OCI-LY3 (cell line): ENCODE measurements around the gene APOA1.

Source experiments
- EZH2phosphoT487 ChIP-seq: fragments of 200-600 bp; shearing (Covaris generic); IDR thresholded peaks from 2 replicates; pipeline ENCODE4 v1.6.1; 2018; ENCODE audit warnings: antibody characterized with exemption, mixed run types, low read depth
- TF ChIP-seq, protein P1 (sequence below): fragments of 200-600, 300-600 bp; sonication (generic); IDR thresholded peaks from 2 replicates; pipeline ENCODE4 v1.5.1; 2014; ENCODE audit warnings: antibody characterized with exemption, low read length, low read depth

DNA sequence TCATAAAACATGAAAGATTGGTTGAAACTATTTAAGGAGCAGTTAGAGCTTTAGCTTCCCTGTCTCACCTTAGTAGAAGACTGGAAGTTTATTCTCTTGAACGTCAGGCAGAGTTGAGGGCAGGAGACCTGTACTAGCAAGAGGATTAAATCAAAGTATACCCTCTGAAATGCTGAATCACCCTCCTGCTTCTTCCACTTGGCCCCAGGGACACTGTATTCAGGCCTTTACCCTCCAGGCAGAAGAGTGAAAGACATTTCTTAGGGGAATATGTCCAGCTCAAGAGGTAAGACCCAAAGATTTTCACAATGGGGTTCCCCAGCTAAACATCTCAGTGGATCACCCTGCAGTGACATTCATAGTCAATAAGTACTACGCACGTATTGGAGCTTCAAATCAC lies 26.2 kb downstream of the APOA1 start:
- TF ChIP-seq, protein P1, sequence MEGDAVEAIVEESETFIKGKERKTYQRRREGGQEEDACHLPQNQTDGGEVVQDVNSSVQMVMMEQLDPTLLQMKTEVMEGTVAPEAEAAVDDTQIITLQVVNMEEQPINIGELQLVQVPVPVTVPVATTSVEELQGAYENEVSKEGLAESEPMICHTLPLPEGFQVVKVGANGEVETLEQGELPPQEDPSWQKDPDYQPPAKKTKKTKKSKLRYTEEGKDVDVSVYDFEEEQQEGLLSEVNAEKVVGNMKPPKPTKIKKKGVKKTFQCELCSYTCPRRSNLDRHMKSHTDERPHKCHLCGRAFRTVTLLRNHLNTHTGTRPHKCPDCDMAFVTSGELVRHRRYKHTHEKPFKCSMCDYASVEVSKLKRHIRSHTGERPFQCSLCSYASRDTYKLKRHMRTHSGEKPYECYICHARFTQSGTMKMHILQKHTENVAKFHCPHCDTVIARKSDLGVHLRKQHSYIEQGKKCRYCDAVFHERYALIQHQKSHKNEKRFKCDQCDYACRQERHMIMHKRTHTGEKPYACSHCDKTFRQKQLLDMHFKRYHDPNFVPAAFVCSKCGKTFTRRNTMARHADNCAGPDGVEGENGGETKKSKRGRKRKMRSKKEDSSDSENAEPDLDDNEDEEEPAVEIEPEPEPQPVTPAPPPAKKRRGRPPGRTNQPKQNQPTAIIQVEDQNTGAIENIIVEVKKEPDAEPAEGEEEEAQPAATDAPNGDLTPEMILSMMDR, result no peak
- no peak for TF ChIP-seq EZH2phosphoT487
